HG03139 (cell line): ENCODE results near the gene ANO2.
"Not testable (repeated sequence)": the region's sequence is repeated elsewhere in the genome, so short reads cannot be mapped to it uniquely, and the experiment has no call there.

Experiments used
- ATAC-seq: cut with Tn5 transposase; IDR thresholded peaks from one replicate; pipeline ENCODE4 v1.9.1; 2021; ENCODE audit not compliant: unreplicated experiment

Gene ANO2

GRCh38 chr12:5889381-5890047 is 55.5 kb downstream of the ANO2 start:
- ATAC-seq = no peak

GRCh38 chr12:5888816-5889315 is 56.2 kb downstream of the ANO2 start:
- ATAC-seq = no peak

- not testable (repeated sequence) for ATAC-seq
Measured at GRCh38 chr12:5887819-5888218, 57.2 kb downstream of the ANO2 start.

- no peak for ATAC-seq
Measured at GRCh38 chr12:5884866-5885265, 60.2 kb downstream of the ANO2 start.

GRCh38 chr12:5884285-5884684 is 60.8 kb downstream of the ANO2 start:
- no peak for ATAC-seq

DNA sequence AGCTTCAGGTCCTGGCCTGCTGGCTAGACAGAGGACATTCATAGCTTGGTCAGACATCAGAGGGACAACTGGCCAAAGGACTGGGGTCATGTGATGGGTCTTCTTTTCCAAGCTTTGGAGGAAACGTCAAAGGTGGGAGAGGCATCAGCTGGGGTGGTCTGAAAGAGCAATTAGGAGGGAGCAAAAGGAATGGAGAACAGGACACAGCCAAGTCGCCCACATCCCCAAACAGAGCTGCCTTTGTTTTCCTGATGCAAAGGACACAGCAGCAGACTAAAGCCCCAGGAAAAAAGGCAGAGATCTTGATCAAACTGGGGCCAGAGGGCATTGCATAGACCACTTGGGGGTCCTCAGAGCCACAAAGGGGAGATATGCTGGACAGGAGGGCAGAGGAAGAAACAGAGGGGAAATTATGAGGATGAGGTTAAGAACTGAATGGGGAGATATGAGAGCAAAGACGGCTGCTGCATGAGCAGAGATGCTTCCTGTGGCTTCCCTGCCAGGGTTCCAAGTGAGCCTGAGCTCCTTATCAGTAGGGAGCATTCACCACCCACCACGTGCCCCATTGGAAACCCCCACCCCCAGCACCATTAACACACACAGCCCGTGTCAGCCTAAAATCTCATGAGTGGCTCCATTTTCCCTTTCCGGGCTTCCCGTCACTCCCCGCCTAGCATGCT is 62.4 kb downstream of the ANO2 start:
- ATAC-seq = no peak

GRCh38 chr12:5881666-5882065 is 63.4 kb downstream of the ANO2 start:
- no peak for ATAC-seq

GRCh38 chr12:5881101-5881606 is 63.9 kb downstream of the ANO2 start:
- ATAC-seq = no peak

GRCh38 chr12:5875851-5876250 is 69.2 kb downstream of the ANO2 start:
- ATAC-seq = no peak

DNA sequence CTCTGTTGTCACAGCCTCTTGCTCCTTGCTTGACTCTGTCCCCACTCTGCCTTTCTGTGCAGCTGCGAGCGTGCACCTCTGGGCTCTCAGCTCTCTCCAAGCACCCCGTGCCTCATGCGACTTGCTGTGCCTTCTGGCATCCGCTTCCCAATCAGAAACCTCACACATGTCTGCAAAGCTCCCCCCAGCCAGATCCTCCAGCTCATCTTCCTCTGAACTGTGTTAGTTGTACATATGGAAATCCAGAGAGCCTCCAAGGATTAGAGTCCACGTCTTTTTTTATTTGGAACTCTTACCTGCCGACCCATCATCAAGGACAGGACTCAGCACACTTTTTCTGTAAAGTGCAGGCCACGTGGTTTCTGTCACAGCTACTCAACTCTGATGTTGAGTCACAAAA is 70.5 kb downstream of the ANO2 start:
- no peak for ATAC-seq

GRCh38 chr12:5873281-5873919 is 71.7 kb downstream of the ANO2 start:
- no peak for ATAC-seq

DNA sequence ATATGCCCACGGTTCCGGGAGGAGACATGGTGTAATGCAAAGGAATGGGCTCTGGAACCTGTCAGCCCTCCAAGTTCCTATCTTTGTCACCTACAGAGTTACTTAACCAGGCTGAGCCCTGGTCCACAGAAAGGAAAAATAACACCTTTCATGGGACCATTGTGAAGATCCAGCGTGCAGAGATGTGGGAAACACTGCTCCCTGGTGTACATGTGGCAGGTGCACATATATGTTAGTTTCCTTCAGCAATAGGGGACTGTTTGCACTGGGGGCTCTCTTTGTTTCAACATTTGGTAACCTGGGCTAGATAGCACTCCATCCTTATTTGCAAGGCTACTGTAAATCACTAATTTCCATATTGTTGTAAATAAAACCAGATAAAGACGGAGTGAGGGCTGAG is 72.3 kb downstream of the ANO2 start:
- ATAC-seq = no peak

DNA sequence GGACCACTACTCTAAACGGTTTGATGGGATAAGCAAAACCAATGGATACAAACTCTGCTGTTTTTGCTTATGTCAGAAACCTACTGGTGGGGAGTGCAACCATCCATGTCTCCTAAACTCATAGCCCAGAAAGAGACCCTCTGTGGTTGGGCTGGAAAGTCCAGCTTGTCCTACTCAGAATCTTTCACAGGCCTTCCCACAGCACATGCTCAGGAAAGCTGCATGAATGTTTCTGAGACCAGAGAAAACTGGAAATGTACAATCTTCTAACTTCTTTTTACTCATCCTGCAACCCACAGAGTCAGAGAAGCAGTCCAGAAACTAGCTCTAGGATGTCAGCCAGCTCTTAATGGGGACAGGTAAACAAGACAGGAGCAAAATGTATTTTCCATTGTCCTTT is 73.3 kb downstream of the ANO2 start:
- no peak for ATAC-seq

- ATAC-seq = no peak
Measured at GRCh38 chr12:5870183-5870582, 74.9 kb downstream of the ANO2 start.

DNA sequence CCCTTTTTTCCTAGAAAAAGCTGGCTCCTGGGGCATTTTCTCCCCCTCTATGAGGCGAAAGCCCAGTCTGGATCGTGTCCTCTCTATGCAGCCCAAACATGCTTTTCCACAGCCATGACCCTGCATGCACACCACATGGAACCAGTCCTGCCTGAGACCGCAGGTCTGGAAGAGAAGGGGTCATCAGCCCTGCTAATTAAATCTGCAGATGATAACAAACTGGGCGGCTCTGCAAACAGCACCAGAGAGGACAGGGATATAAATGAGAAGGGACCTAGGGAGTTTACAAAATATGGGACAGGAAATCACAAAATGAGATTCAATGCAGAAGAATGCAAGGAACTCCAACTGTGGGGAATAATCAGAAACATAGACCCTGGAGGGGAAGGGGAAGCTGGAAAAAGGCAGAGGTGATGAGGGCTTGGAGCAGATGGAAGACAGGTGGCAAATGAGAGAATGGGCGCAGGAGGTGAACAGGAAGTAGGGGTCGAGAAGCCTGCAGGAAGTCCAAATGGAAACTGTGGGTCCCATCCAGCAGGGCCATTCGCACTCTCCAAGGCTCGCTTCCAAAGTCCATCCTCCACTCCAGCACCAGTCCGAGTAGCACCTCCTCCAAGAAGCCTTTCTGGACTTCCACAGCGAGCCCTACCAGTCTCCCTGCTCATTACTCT is 76.3 kb downstream of the ANO2 start:
- ATAC-seq = no peak

DNA sequence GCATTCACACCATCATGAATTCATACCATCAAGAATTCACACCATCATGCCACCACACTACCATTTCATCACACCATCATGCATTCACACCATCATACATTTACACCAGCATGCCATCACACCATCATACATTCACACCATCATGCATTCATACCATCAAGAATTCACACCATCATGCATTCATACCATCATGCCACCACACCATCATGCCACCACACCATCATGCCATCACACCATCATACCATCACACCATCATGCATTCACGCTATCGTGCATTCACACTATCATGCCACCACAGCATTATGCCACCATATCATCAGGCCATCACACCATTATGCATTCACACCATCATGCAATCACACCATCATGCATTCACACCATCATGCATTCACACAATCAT is 79.7 kb downstream of the ANO2 start:
- no peak for ATAC-seq

- no peak for ATAC-seq
Measured at GRCh38 chr12:5864972-5865371, 80.1 kb downstream of the ANO2 start.

DNA sequence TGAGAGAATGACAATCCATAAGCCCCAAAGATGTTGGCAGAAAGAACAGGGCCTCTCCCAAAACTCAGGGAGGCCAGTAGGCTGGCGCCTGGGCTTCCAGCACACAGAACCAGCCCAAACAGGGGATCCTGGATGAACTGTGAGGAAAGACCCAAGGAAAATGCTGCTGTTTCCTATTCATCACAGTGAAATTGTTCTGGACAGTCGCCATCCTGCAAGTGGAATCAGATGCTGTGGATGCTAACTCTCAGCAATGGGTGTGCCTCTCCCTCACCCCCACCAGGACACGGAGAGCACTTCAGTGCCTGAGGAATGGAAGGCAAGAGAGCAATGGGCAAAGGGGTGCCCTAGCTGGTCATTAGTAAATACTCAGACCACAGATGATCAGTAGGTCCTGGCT is 80.8 kb downstream of the ANO2 start:
- no peak for ATAC-seq

DNA sequence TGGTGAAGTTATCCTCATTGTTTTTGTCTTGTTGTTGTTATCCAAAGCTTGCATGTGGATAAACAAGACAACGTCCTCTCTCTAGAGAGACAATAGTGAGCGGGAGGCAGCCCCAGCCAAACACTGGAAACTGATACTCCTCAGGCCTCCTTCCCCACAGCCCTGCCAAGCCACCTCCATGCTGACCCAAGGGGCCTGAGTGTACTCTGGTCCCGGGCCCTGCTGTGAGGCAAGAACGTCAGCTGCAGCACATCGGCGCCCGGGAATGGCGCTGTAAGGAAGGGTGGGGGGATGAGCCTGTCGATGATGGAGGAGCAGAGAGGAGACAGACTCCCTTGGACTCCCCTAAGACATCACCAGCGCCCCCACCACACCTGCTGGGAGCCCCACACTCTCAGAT is 83.6 kb downstream of the ANO2 start:
- ATAC-seq = no peak

GRCh38 chr12:5856692-5857091 is 88.4 kb downstream of the ANO2 start:
- no peak for ATAC-seq

DNA sequence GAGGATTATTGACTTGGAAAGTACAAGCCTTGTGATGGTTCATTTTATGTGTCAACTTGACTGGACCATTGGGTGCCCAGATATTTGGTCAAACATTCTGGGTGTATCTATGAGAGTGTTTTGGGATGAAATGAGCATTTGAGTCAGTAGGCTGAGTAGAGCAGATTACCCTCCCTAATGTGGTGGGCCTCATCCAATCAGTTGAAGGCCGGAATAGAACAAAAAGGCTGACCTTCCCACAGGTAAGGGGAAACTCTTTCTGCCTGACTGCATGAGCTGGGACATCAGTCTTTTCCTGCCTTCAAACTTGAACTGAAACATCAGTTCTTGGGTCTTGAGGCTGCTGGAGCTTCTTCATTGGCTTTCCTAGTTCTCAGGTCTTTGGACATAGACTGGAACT is 98.1 kb downstream of the ANO2 start:
- no peak for ATAC-seq
